Endothelial cell of umbilical vein (primary cell): ENCODE data around the gene LMAN2. TPM values are rescaled to one million over a fixed set of nuclear protein-coding genes. Genes with fewer than 3 reads are reported as not detected.

ENCODE experiments used
- BruUV-seq: library from RNA; stranded (reverse); fragments of 400-500 nt; replicated peaks from 2 replicates; lab custom pipeline; 2021; lab: Mats Ljungman, UMichigan
- CTCF ChIA-PET: fragments of 300-600, 350-600 bp; sonication (Branson Sonifier 250); formaldehyde crosslinking; loops from one replicate; lab custom pipeline; 2021; ENCODE audit warnings: antibody characterized with exemption, inconsistent platforms; lab: Charles Lee
- POLR2A ChIA-PET: fragments of 300-600, 350-600 bp; sonication (Branson Sonifier 250); formaldehyde crosslinking; loops from one replicate; lab custom pipeline; 2021; ENCODE audit warnings: antibody characterized with exemption, inconsistent platforms; lab: Charles Lee
- DNase-seq: peaks from one replicate; pipeline ENCODE4 v3.0.0-alpha.2; 2011; ENCODE audit warnings: low read depth, low spot score
- FAIRE-seq: peaks from 2 replicates; lab custom pipeline; 2011; peaks lifted over from hg19 to GRCh38; lab: Jason Lieb, UNC
- H2AFZ ChIP-seq: 2 replicates; pipeline ENCODE4 v1.6.0; 2012; ENCODE audit warnings: low read depth, low read length, control low read depth, inconsistent platforms
- H3K27ac ChIP-seq: 2 replicates; pipeline ENCODE4 v1.5.1; 2011; ENCODE audit warnings: low read depth, mild to moderate bottlenecking, control low read depth, low read length, moderate library complexity; ENCODE audit not compliant: insufficient read depth
- H3K27me3 ChIP-seq, 2 experiments: 2 replicates each; pipeline versions ENCODE4 v1.6.0 to v1.6.1; 2011; ENCODE audit warnings: low read length in 2 of 2, mixed read lengths in 1 of 2; ENCODE audit not compliant: control insufficient read depth in 2 of 2, insufficient read depth in 2 of 2
- H3K36me3 ChIP-seq, 2 experiments: 2 replicates in 1 of 2; 3 replicates in 1 of 2; pipeline ENCODE4 v1.5.1; 2011; ENCODE audit warnings: low read length in 2 of 2, mild to moderate bottlenecking in 1 of 2, moderate library complexity in 1 of 2; ENCODE audit not compliant: control insufficient read depth in 2 of 2, insufficient read depth in 2 of 2; ENCODE audit errors: extremely low read depth in 1 of 2
- H3K4me1 ChIP-seq: 3 replicates; pipeline ENCODE4 v1.5.1; 2011; ENCODE audit warnings: mild to moderate bottlenecking, low read length; ENCODE audit not compliant: control insufficient read depth, insufficient read depth; ENCODE audit errors: extremely low read depth
- H3K4me2 ChIP-seq: 2 replicates; pipeline ENCODE4 v1.6.1; 2011; ENCODE audit warnings: low read length, control low read depth, mixed read lengths; ENCODE audit not compliant: insufficient read depth
- H3K4me3 ChIP-seq, 3 experiments: fragments of 200-600 bp in 1 of 3; sonication (generic), shearing (Covaris generic) in 1 of 3; replicated peaks in 1 of 3; 2 replicates each; pipeline ENCODE4 v1.5.1; 2011 to 2016; ENCODE audit warnings: control low read depth in 3 of 3, low read length in 3 of 3, mild to moderate bottlenecking in 2 of 3, inconsistent platforms in 1 of 3, low read depth in 1 of 3, moderate library complexity in 1 of 3; ENCODE audit not compliant: insufficient read depth in 1 of 3
- H3K79me2 ChIP-seq: 2 replicates; pipeline ENCODE4 v1.6.0; 2012; ENCODE audit warnings: low read length, inconsistent platforms; ENCODE audit not compliant: control insufficient read depth, insufficient read depth
- H3K9ac ChIP-seq: replicated peaks from 2 replicates; pipeline ENCODE3; 2011; ENCODE audit warnings: low read length, control low read depth; ENCODE audit not compliant: insufficient read depth; ENCODE audit errors: extremely low read depth
- H3K9me1 ChIP-seq: replicated peaks from 3 replicates; pipeline ENCODE4 v1.6.0; 2011; ENCODE audit warnings: mild to moderate bottlenecking, low read length; ENCODE audit not compliant: control insufficient read depth, insufficient read depth; ENCODE audit errors: extremely low read depth
- H3K9me3 ChIP-seq: replicated peaks from 2 replicates; pipeline ENCODE4 v1.5.1; 2012; ENCODE audit warnings: low read length, inconsistent platforms; ENCODE audit not compliant: control insufficient read depth, insufficient read depth
- H4K20me1 ChIP-seq: replicated peaks from 2 replicates; pipeline ENCODE3; 2011; ENCODE audit warnings: mild to moderate bottlenecking, low read length; ENCODE audit not compliant: control insufficient read depth, insufficient read depth; ENCODE audit errors: extremely low read depth
- EZH2 ChIP-seq: IDR thresholded peaks from 2 replicates; pipeline ENCODE4 v1.6.1; 2012; ENCODE audit warnings: borderline replicate concordance, low read depth, mild to moderate bottlenecking, moderate library complexity, low read length, inconsistent platforms; ENCODE audit not compliant: severe bottlenecking
- FOS ChIP-seq: IDR thresholded peaks from 2 replicates; pipeline ENCODE4 v1.6.1; 2011; ENCODE audit warnings: mild to moderate bottlenecking, low read length, moderate library complexity, borderline replicate concordance; ENCODE audit not compliant: insufficient read depth
- GATA2 ChIP-seq: IDR thresholded peaks from 2 replicates; pipeline ENCODE4 v1.7.0; 2011; ENCODE audit warnings: low read depth, mild to moderate bottlenecking, moderate library complexity, mixed read lengths, low read length; ENCODE audit not compliant: insufficient read length, insufficient read depth
- JUN ChIP-seq: IDR thresholded peaks from 2 replicates; pipeline ENCODE4 v1.6.1; 2011; ENCODE audit warnings: borderline replicate concordance, low read depth; ENCODE audit not compliant: insufficient read length, insufficient read depth
- MYC ChIP-seq: IDR thresholded peaks from one replicate; pipeline ENCODE4 v1.6.1; 2011; ENCODE audit warnings: mild to moderate bottlenecking, low read depth, low read length
- POLR2A ChIP-seq: IDR thresholded peaks from 2 replicates; pipeline ENCODE4 v1.6.1; 2012; ENCODE audit warnings: low read depth, mild to moderate bottlenecking, control low read depth, low read length
- POLR2AphosphoS5 ChIP-seq: IDR thresholded peaks from 2 replicates; pipeline ENCODE4 v1.6.1; 2012; ENCODE audit warnings: low read depth, mild to moderate bottlenecking, control low read depth, low read length, moderate library complexity; ENCODE audit not compliant: insufficient read depth
- dilution Hi-C: fragments of 300-500 bp; cut with MboI; formaldehyde crosslinking; loops from one replicate; pipeline ENCODE4 v1.15.0; 2019; ENCODE audit warnings: low sequenced_read_pairs; ENCODE audit not compliant: extremely low pct_ligation_motif_present
- intact Hi-C: fragments of 100-400 bp; cut with micrococcal nuclease; formaldehyde crosslinking; loops from one replicate; pipeline ENCODE4 v1.10.0; 2022
- polyA plus RNA-seq, 4 experiments: library from polyadenylated mRNA; depleted of rRNA in 3 of 4; stranded (reverse) in 3 of 4; unstranded in 1 of 4; fragments of >200 nt; gene quantifications; 2 replicates each; pipeline versions ENCODE4 v1.2.1 to v1.2.3, GENCODE V29; 2011 to 2012; ENCODE audit warnings: missing spikeins in 1 of 4
- total RNA-seq: library from RNA; stranded (reverse); gene quantifications from 2 replicates; pipeline ENCODE4 v1.2.3, GENCODE V29; 2021
- TF ChIP-seq, protein P1 (sequence below): IDR thresholded peaks from 2 replicates; pipeline ENCODE4 v1.6.1; 2011; ENCODE audit not compliant: insufficient read depth, insufficient read length
- TF ChIP-seq, protein P2 (sequence below), 2 donors: IDR thresholded peaks; 1 replicate in 1 of 2; 2 replicates in 1 of 2; pipeline ENCODE4 v1.5.1; 2011; ENCODE audit warnings: low read length in 2 of 2, mild to moderate bottlenecking in 2 of 2, moderate library complexity in 2 of 2, control low read depth in 1 of 2, inconsistent platforms in 1 of 2, low read depth in 1 of 2; ENCODE audit not compliant: insufficient read depth in 1 of 2; ENCODE audit errors: extremely low read depth in 1 of 2

Gene LMAN2
- total and polyA plus RNA-seq, 2 donors (not counting 3 experiments of a cell fraction or from before 2014, with no cell fraction given) = 151 to 370 TPM

DNA sequence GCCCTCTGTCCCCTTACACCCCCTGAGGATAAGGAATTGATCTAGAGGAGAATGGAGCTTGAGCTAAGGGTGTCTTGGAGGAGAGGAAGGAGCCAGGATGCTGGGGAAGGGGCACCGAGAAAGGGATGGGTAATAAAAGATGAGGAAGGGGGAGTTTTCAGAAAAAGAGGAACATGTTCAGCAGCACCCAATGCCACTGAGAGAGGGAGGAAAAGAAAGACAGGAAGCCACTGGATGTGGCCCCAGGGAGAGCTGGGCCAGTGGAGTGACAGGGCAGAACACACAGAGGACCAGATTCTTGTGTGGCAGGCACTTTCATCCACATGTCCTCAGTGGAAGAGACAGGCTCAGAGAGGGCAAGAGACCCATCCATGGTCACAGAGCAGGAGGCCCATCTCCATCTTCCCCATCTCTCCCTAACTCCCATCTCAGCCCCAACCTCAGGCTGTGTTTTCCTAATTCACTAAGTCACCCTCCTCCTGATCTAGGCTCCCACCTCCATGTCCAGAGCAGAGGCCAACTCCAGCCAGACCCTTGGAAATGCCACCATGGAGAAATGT lies 41.8 kb upstream of the LMAN2 start:
- no peak overlapping the region for H2AFZ ChIP-seq
- ChIA-PET POLR2A (no interaction called here), CTCF (interaction anchor here (0.9 to 5.7 kb wide), 6 partner anchors 10 to 108 kb away, joined by 3 to 246 read pairs (median 4); partner anchors contain the start of gene PRR7)
- dilution Hi-C loops (no loop called here), intact Hi-C loops (loop anchor here (5.0 kb wide), 1 partner anchor 281 kb away; no protein-coding TSS in a partner anchor)
- H3K9ac ChIP-seq = no peak overlapping the region
- TF ChIP-seq, protein P1, sequence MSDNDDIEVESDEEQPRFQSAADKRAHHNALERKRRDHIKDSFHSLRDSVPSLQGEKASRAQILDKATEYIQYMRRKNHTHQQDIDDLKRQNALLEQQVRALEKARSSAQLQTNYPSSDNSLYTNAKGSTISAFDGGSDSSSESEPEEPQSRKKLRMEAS = no peak
- TF ChIP-seq, protein P2, sequence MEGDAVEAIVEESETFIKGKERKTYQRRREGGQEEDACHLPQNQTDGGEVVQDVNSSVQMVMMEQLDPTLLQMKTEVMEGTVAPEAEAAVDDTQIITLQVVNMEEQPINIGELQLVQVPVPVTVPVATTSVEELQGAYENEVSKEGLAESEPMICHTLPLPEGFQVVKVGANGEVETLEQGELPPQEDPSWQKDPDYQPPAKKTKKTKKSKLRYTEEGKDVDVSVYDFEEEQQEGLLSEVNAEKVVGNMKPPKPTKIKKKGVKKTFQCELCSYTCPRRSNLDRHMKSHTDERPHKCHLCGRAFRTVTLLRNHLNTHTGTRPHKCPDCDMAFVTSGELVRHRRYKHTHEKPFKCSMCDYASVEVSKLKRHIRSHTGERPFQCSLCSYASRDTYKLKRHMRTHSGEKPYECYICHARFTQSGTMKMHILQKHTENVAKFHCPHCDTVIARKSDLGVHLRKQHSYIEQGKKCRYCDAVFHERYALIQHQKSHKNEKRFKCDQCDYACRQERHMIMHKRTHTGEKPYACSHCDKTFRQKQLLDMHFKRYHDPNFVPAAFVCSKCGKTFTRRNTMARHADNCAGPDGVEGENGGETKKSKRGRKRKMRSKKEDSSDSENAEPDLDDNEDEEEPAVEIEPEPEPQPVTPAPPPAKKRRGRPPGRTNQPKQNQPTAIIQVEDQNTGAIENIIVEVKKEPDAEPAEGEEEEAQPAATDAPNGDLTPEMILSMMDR (IDR thresholded peaks at IDR 0.05; ENCODE audit: extremely low read depth in 1 of 2, insufficient read depth in 1 of 2, low read depth in 1 of 2, low read length in 2 of 2) = no peak
- TF ChIP-seq FOS = no peak
- TF ChIP-seq JUN = no peak
- TF ChIP-seq POLR2AphosphoS5 = no peak
- TF ChIP-seq GATA2 = no peak
- TF ChIP-seq EZH2 = no peak
- TF ChIP-seq MYC = no peak
- TF ChIP-seq POLR2A = no peak
- no peaks in the 10 kb centered on the region for H3K27me3 ChIP-seq
- no peaks in the 10 kb centered on the region for H3K9me3 ChIP-seq
- DNase-seq (no peak), FAIRE-seq (no peak)
- H3K36me3 ChIP-seq = no peaks in the 10 kb centered on the region
- no peak overlapping the region for H3K4me2 ChIP-seq
- H3K4me1 ChIP-seq = no peaks in the 10 kb centered on the region
- no peaks in the 10 kb centered on the region for H3K79me2 ChIP-seq
- no peaks in the 10 kb centered on the region for H3K9me1 ChIP-seq
- BruUV-seq = no TSS peak
- H4K20me1 ChIP-seq = no peaks in the 10 kb centered on the region
- no peak overlapping the region for H3K27ac ChIP-seq
- H3K4me3 ChIP-seq = no peak overlapping the region
